Kidney tubule cell (primary cell): Measurements from ENCODE around the gene ARMH3.
"Not testable (repeated sequence)": the region's sequence is repeated elsewhere in the genome, so short reads cannot be mapped to it uniquely, and the experiment has no call there.

Source experiments
- DNase-seq: peaks from one replicate; pipeline ENCODE4 v3.0.0-alpha.2; 2018; ENCODE audit warnings: low spot score

Gene ARMH3, protein sequence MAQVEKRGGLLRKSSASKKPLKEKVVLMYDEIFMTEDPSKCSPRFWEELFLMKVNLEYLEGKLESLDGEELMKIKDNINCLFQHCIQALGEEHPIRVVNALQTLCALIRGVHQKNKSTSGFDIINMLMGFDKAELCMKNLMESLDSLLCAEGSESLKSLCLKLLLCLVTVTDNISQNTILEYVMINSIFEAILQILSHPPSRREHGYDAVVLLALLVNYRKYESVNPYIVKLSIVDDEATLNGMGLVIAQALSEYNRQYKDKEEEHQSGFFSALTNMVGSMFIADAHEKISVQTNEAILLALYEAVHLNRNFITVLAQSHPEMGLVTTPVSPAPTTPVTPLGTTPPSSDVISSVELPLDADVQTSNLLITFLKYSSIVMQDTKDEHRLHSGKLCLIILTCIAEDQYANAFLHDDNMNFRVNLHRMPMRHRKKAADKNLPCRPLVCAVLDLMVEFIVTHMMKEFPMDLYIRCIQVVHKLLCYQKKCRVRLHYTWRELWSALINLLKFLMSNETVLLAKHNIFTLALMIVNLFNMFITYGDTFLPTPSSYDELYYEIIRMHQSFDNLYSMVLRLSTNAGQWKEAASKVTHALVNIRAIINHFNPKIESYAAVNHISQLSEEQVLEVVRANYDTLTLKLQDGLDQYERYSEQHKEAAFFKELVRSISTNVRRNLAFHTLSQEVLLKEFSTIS

DNA sequence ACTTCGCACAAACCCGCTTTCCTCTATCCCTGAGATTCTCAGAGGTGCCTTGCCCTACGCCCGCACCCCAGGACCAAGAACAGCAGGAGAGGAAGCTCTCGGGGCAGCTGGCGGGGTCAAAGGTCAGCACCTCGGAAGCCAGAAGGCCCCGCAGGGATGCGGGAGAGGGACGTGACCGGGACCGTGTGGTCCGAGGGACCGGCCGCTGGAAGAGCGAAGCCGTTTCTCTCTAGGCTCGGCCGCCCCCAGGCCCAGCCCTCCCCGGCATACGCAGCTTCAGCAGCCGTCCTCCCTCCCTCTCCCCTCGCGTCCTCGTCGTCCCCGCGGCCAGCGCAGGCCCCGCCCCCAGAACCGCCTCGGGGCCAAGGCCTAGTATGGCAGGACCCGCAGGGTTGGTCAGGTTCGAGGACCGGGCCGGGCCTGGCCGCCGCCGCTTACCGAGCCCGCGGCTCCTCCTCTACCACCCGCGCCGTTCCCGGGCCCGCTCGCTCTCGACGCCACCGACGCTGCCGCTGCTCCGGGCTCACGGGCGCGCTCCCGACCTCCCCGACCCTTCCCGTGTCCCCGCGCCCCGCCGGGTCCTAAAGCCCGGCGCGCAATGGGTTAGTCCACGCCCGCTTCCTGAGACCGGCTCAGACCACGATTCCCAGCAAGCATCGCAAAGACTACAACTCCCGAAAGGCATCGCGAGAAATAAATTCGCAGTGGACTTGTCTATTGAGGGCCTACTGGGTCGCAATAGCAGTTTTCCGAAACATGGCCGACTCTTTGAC, at the start of gene ARMH3:
ARMH3 (minus strand) TSS at position 527 of the 773 bp plus-strand sequence. CDS start 16,059 bp downstream, outside the sequence.
- peak; percentile 97 for DNase-seq

DNA sequence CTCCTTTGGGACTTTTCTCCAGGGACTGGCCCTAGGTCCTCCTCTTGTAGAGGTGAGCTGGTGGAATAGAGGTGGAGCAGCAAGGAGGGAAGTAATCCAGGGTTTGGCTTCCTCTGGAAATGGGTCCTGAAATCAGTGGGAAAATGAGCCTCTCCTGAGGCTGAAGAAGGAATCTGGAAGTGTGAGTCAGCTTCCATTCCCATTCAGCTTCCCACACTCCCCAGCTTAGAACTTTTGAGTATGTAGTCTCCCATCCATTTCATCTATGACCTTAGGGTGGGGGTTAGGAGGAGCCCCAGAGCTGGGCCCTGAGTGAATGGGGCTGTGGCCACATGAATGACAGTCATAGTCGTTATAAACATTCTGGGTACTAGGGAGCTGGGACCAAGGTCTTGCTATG, 46.4 kb upstream of the ARMH3 start:
- no peak for DNase-seq

GRCh38 chr10:102101152-102101551, 45.2 kb upstream of the ARMH3 start:
- DNase-seq: no peak

GRCh38 chr10:102096449-102096848, 40.5 kb upstream of the ARMH3 start:
- no peak for DNase-seq

- peak; percentile 54 for DNase-seq
Measured at GRCh38 chr10:102090772-102091171, 34.8 kb upstream of the ARMH3 start.

- DNase-seq: no peak
Measured at GRCh38 chr10:102086196-102086595, 30.2 kb upstream of the ARMH3 start.

GRCh38 chr10:102085336-102085735, 29.4 kb upstream of the ARMH3 start:
- DNase-seq: no peak

DNA sequence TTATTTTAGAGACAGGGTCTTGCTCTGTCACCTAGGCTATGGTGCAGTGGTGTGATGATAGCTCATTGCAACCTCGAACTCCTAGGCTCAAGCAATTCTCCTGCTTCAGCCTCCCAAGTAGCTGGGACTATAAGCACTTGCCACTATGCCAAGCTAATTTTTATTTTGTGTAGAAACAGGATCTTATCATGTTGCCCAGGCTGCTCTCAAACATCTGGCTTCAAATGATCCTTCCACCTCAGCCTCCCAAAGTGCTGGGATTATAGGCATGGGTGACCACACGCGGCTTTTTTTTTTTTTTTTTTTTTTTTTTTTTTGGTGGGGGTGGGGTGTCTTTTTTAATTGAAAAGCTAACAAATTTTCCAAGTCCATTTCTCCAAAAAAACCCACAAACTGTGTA, 27.6 kb upstream of the ARMH3 start:
- DNase-seq: no peak

DNA sequence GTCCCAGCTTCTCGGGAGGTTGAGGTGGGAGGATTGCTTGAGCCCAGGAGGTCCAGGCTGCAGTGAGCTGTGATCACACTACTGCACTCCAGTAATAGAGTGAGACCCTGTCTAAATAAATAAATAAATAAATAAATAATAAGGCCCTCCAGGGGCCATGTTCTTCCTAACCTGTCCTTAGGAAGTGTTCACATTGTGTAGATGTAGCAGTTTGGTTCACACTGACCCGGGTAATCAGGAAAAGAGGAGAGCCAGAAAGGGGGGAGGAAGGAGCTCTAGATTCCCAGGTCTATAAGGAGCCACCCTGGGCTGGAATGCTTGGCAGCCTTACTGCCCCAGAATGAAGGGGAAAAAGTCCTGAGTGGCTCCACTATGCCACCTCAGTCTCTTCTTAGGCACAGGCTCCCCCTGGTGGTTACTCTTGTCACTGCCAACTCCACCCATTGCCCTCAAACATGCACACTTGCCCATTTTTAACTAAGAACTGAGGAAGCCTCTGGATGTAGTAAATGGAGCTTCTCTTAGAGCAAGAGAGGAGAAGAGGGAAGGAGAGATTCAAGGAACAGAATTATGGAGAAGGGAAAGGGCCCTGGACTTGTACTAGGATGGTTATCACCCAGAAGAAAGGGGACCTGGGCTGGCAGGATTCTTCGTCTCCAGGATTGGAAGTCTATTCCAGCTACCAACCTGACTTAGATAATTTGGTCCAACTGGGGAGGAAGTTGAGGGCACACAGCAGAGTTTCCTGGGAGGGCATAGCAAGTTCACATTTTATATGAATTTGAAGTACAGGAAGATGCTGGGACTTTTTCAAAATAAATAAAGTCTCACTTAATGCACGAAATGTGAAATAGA, 16.9 kb upstream of the ARMH3 start:
- DNase-seq: peak; percentile 78

DNA sequence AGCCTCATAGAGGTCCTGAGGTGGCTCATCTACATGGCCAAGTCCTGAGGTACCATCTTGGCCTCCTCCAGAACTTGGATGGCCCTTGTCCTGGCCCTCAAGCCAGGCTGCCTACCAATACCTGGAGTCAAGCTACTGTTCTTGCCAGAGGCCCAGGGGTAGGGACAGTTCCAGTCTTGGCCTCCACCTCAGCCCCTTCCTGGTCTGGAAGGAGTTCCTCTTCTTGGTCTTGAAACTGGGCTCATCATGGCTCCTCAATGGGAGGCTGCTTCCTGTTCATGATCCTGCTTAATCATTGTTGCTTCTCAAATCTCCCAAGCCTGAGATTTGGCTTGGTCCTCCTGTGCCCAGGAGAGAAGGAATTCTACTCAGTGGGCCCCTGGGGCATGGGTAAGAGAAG, 13.1 kb upstream of the ARMH3 start:
- DNase-seq: no peak

DNA sequence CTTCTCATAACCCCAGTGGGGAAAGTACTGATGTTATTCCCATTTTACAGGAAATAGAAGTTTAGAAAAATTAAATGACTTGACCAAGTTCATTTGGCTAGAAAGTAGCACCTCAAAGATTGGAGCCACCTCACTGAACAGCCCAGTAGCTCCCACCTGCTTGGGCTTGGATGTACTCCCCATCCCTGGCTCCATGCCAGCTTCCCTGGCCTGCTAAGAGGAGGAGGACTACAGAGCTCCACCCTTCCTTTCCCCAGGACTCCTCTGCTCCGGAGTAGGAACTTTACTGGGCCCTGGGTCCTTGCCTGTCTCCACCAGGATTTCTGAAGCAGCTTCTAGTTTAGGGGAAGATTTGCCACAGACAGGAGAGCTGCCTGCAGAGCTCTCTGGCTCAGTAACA, 12.2 kb upstream of the ARMH3 start:
- peak; percentile 12 for DNase-seq

- DNase-seq: peak; percentile 8
Measured at GRCh38 chr10:102067091-102067916, 11.3 kb upstream of the ARMH3 start.

- DNase-seq: no peak
Measured at GRCh38 chr10:102066399-102067088, 10.6 kb upstream of the ARMH3 start.

- peak; percentile 42 for DNase-seq
Measured at GRCh38 chr10:102065561-102066398, 9.8 kb upstream of the ARMH3 start.

GRCh38 chr10:102064868-102065560, 9.0 kb upstream of the ARMH3 start, which contains the start of gene HPS6:
Gene HPS6 (plus strand): TSS chr10:102065349. CDS start chr10:102065475, 126 bp downstream.
- peak; percentile 94 for DNase-seq

DNA sequence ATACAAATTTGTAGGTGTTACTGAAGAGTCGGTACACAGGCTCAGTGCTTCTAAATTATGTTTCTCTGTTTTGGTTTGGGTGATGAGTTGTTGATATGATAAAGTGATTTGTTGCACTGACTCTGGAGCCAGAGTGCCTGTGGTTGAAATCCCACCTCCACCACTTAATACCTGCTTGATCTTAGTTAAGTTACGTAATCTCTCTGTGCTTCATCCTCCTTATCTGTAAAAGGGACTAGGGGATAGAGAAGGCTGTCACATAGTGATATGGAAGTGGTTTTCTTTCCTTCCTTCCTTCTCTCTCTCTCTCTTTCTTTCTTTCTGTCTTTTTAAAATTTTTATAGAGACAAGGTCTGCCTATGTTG, 8.5 kb upstream of the ARMH3 start:
- no peak for DNase-seq

DNA sequence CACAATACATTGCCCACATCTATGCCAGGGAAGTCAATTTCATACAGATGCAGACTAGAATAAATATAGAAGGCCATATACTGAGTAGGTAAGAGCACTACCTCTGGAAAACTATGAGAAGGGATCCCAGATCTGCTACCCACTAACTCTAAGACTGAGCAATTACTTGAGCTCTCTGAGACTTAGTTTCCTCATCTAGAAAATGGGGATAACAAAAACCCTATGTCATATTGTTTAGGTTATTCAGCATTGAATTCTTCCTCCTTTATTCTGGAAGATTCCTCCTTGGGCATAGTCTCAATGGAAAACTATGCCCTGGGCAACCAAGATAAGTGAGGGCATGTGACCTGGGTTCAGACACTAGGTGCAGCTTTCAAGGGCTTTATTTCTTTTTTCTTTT, 4.0 kb upstream of the ARMH3 start:
- no peak for DNase-seq

- DNase-seq: not testable (repeated sequence)
Measured at GRCh38 chr10:102054881-102055646, 909 bp downstream of the ARMH3 start.
